ENCODE data around the gene DCAF11. TPM values are rescaled to one million over a fixed set of nuclear protein-coding genes. Genes with fewer than 3 reads are reported as not detected.
A peak's percentile ranks its signal among the peaks of the same experiment; 100 is the strongest.

DCAF11 gene
- total and polyA plus RNA-seq, 2 of the 13 experiments (the other 11 are each of a cell fraction or from before 2014, with no cell fraction given): 150 to 257 TPM

- TF ChIP-seq ZNF646 (CRISPR knock-in tag; IDR thresholded peaks at IDR 0.05) (no peak), TCF12 (IDR thresholded peaks at IDR 0.05) (no peak), TCF12 (CRISPR knock-in tag; IDR thresholded peaks at IDR 0.05) (no peak; the same call in 1 of the 2 replicates), TBX2 (CRISPR knock-in tag; IDR thresholded peaks at IDR 0.05; ENCODE audit: borderline replicate concordance) (no peak; the same call in 1 of the 2 replicates), ZBTB8A (CRISPR knock-in tag; IDR thresholded peaks at IDR 0.05; ENCODE audit: borderline replicate concordance, low read depth) (no peak), FOXK2 (IDR thresholded peaks at IDR 0.05) (no peak), ZNF672 (CRISPR knock-in tag; IDR thresholded peaks at IDR 0.05) (no peak), ATF5 (CRISPR knock-in tag; IDR thresholded peaks at IDR 0.05; ENCODE audit: low read depth) (no peak; the same call in 1 of the 2 replicates), TRAFD1 (CRISPR knock-in tag; IDR thresholded peaks at IDR 0.05; ENCODE audit: borderline replicate concordance) (peak; percentile 13; the same call in 1 of the 2 replicates), REST (IDR thresholded peaks at IDR 0.05; ENCODE audit: borderline replicate concordance in 1 of 2, low read depth in 1 of 2, low read length in 2 of 2) (no peak), SNAI1 (CRISPR knock-in tag; IDR thresholded peaks at IDR 0.05; ENCODE audit: borderline replicate concordance) (0 out of 2 replicates have a peak, but pooled peaks have one; percentile 8), NR2F1 (CRISPR knock-in tag; IDR thresholded peaks at IDR 0.05) (peak in 1 of 2 experiments; percentile 5; a peak in 1 of 4 replicates), ZNF883 (CRISPR knock-in tag; IDR thresholded peaks at IDR 0.05; ENCODE audit: not compliant biosample characterization) (no peak), ZNF644 (CRISPR knock-in tag; IDR thresholded peaks at IDR 0.05; ENCODE audit: low read depth) (no peak), ZNF556 (CRISPR knock-in tag; IDR thresholded peaks at IDR 0.05; ENCODE audit: borderline replicate concordance) (no peak)
Measured at GRCh38 chr14:24094841-24095270, 19.7 kb upstream of the DCAF11 start (continued).
